ENCODE data around the gene IPP. TPM values are rescaled to one million over a fixed set of nuclear protein-coding genes. Genes with fewer than 3 reads are reported as not detected.

Gene IPP
- total RNA-seq, 1 donor from 2014 or later: 16.1 TPM

DNA sequence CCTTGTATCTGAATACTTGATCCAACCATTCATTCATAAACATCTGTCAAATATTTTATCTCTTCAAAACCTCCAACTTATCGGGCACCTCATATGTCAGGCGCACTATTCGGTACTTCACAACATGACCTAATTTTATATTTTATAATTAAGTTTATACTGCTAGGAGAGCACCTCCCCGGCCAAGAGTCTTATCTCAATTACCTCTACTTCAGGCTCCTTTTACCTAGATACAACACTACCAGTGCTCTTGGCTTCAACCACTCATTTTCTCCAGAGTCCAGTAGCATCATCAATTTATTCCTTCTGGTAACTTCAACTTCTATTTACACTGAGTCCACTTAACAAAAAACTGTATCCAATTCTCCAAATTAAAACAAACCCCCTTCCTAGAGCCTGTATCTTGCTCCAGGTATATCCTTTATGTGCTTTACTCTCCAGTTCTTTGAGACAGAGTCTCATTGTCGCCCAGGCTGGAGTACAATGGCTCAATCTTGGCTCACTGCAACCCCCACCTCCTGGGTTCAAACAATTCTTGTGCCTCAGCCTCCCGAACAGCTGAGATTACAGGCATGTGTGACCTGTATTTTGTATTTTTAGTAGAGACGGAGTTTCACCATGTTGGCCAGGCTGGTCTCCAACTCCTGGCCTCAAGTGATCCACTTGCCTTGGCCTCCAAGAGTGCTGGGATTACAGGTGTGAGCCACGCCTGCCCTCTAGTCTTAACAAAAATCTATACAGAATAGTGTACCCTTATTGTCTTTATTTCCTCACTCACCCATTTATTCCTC is 82.9 kb downstream of the IPP start:
- DNase-seq: no peak
- H3K4me1 ChIP-seq: peaks cover 21% of the 10 kb centered on the region
- TF ChIP-seq, protein P1, sequence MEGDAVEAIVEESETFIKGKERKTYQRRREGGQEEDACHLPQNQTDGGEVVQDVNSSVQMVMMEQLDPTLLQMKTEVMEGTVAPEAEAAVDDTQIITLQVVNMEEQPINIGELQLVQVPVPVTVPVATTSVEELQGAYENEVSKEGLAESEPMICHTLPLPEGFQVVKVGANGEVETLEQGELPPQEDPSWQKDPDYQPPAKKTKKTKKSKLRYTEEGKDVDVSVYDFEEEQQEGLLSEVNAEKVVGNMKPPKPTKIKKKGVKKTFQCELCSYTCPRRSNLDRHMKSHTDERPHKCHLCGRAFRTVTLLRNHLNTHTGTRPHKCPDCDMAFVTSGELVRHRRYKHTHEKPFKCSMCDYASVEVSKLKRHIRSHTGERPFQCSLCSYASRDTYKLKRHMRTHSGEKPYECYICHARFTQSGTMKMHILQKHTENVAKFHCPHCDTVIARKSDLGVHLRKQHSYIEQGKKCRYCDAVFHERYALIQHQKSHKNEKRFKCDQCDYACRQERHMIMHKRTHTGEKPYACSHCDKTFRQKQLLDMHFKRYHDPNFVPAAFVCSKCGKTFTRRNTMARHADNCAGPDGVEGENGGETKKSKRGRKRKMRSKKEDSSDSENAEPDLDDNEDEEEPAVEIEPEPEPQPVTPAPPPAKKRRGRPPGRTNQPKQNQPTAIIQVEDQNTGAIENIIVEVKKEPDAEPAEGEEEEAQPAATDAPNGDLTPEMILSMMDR (IDR thresholded peaks at IDR 0.05): no peak
- intact Hi-C loops (cut with DNase I): no loop called here
- H3K9me3 ChIP-seq: no peaks in the 10 kb centered on the region
- no peak overlapping the region for H3K27ac ChIP-seq
- no peak for ATAC-seq
- H3K36me3 ChIP-seq: peaks cover 4% of the 10 kb centered on the region
- H3K27me3 ChIP-seq: no peaks in the 10 kb centered on the region
- H3K4me3 ChIP-seq: no peak overlapping the region

DNA sequence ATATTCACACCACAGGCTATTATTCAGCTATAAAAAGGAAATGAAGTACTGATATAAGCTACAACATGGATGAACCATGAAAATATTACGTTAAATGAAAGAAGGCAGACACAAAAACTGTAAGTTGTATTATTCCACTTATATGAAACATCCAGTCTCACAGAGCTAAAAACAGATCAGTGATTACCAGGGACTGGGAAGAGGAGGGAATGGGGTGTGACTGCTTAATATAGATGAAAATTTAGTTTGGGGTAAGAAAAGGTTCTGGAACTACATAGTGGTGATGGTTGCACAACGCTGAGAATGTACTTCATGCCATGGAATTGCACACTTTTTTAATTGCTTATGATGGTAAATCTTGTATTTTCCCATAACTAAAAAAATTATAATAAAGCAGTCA is 83.6 kb downstream of the IPP start:
- no peak for DNase-seq
- Histone ChIP-seq H3K36me3 (peaks cover 4% of the 10 kb centered on the region), H3K27me3 (no peaks in the 10 kb centered on the region), H3K27ac (no peak overlapping the region), H3K4me3 (no peak overlapping the region), H3K4me1 (peaks cover 21% of the 10 kb centered on the region), H3K9me3 (no peaks in the 10 kb centered on the region)
- intact Hi-C loops (cut with DNase I): no loop called here
- TF ChIP-seq, protein P1 (IDR thresholded peaks at IDR 0.05): no peak
- ATAC-seq: no peak

DNA sequence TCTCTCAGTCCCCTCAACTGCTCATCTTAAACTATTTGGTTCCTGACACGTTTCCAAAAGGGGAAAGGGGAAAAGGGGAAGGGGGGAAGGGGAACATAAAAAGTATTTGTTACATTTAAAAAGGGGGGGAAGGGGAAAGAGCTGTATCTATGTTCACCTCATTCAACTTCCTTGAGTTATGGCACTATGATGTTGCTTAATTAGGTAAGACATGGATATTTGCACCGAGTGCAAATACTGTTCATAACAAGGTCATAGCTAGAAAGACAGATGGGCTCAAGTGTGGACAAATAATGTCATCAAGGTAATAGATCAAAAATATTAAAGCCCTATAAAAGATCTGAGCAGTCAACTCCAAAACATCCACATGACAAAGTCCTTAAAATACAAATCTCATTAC is 90.1 kb downstream of the IPP start:
- H3K36me3 ChIP-seq: peaks cover 58% of the 10 kb centered on the region
- no peaks in the 10 kb centered on the region for H3K27me3 ChIP-seq
- DNase-seq (no peak), ATAC-seq (no peak)
- intact Hi-C loops (cut with DNase I): no loop called here
- TF ChIP-seq, protein P1 (IDR thresholded peaks at IDR 0.05): no peak
- H3K27ac ChIP-seq: no peak overlapping the region
- H3K9me3 ChIP-seq: no peaks in the 10 kb centered on the region
- H3K4me1 ChIP-seq: no peaks in the 10 kb centered on the region
- H3K4me3 ChIP-seq: no peak overlapping the region

DNA sequence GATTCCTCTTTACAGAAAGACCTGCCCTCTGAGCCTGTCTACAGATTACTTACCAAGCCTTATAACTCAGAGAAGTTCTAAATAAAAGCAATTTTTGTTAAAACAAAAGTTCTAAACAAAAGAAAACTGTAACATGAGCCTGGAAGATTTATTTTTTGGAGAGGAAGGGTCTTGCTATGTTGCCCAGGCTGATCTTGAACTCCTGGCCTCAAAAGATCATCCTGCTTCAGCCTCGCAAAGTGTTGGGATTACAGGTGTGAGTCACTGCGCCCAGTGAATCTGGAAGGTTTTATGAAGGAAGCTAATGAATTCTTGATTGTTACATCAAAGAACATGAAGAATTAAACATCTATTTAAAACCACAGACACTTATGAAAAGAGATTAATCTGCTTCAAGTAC is 91.2 kb downstream of the IPP start:
- no peak overlapping the region for H3K27ac ChIP-seq
- no peaks in the 10 kb centered on the region for H3K27me3 ChIP-seq
- intact Hi-C loops (cut with DNase I): no loop called here
- no peaks in the 10 kb centered on the region for H3K4me1 ChIP-seq
- TF ChIP-seq, protein P1 (IDR thresholded peaks at IDR 0.05): no peak
- DNase-seq (no peak), ATAC-seq (no peak)
- peaks cover 69% of the 10 kb centered on the region for H3K36me3 ChIP-seq
- no peak overlapping the region for H3K4me3 ChIP-seq
- no peaks in the 10 kb centered on the region for H3K9me3 ChIP-seq

DNA sequence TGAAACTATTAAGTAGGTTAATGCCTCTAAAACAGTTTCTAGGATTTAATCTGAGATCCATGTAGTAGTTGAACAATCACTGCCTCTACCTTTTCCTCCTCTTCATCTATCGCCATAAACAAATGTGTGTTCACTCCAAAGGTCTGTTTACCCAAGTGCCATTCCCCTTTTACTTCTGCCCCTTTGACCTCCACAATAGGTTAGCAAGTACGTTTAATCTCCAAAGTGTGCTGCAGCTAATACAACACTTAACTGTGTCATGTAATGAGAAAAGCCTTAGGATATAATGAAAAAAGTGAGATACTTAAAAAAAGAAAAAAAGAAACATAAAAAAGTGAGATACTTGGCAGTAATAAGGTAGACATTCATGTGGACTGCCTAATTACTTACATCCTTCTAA is 92.3 kb downstream of the IPP start:
- no peaks in the 10 kb centered on the region for H3K4me1 ChIP-seq
- no peak overlapping the region for H3K27ac ChIP-seq
- DNase-seq: no peak
- TF ChIP-seq, protein P1 (IDR thresholded peaks at IDR 0.05): no peak
- peaks cover 79% of the 10 kb centered on the region for H3K36me3 ChIP-seq
- no peaks in the 10 kb centered on the region for H3K9me3 ChIP-seq
- no peaks in the 10 kb centered on the region for H3K27me3 ChIP-seq
- no peak for ATAC-seq
- H3K4me3 ChIP-seq: no peak overlapping the region
- intact Hi-C loops (cut with DNase I): no loop called here

Measured in upper lobe of right lung (tissue), 1 donor.